ENCODE results near the gene DYNLT1. TPM values are rescaled to one million over a fixed set of nuclear protein-coding genes. Genes with fewer than 3 reads are reported as not detected.

Gene DYNLT1
- total and polyA plus RNA-seq, 2 experiments from 2014 or later: 60.9 to 241 TPM

DNA sequence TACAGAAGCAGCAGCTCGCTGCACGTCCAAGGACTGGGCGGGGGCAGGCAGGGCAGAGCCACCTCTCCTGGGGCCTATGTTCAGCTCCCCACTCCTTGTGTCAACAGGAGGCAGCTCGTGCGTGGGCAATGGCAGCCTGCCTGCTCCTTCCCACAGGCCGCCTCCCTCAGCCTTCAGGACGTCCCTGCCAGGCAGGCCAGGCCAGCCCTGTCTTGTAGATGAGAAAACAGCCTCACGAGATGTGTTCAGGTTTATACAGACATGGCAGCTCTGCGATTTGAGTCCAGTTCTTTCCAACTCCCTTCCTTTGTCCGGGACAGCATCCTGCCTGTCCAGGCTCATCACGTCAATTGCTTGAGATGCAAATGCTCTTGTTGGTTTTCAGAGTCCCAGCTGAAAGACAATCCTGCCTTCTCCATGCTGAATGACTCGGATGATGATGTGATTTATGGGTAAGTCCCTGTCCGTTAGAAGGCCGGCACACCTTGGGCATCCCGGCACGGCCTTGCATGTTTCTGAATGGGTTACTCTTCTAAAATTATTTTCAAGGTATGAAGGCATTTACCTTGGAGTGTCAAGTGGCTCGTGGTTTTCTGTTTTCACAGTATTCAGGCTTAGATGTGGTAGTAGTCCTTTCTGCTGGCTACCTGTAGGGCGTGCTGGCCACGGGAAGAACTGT, 13.5 kb downstream of the DYNLT1 start (continued):
- TF ChIP-seq, protein P1, sequence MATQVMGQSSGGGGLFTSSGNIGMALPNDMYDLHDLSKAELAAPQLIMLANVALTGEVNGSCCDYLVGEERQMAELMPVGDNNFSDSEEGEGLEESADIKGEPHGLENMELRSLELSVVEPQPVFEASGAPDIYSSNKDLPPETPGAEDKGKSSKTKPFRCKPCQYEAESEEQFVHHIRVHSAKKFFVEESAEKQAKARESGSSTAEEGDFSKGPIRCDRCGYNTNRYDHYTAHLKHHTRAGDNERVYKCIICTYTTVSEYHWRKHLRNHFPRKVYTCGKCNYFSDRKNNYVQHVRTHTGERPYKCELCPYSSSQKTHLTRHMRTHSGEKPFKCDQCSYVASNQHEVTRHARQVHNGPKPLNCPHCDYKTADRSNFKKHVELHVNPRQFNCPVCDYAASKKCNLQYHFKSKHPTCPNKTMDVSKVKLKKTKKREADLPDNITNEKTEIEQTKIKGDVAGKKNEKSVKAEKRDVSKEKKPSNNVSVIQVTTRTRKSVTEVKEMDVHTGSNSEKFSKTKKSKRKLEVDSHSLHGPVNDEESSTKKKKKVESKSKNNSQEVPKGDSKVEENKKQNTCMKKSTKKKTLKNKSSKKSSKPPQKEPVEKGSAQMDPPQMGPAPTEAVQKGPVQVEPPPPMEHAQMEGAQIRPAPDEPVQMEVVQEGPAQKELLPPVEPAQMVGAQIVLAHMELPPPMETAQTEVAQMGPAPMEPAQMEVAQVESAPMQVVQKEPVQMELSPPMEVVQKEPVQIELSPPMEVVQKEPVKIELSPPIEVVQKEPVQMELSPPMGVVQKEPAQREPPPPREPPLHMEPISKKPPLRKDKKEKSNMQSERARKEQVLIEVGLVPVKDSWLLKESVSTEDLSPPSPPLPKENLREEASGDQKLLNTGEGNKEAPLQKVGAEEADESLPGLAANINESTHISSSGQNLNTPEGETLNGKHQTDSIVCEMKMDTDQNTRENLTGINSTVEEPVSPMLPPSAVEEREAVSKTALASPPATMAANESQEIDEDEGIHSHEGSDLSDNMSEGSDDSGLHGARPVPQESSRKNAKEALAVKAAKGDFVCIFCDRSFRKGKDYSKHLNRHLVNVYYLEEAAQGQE (IDR thresholded peaks at IDR 0.05; ENCODE audit: unreplicated experiment): no peak
- no peak for TF ChIP-seq STAT1 (IDR thresholded peaks at IDR 0.05; ENCODE audit: unreplicated experiment)
- TF ChIP-seq, protein P2, sequence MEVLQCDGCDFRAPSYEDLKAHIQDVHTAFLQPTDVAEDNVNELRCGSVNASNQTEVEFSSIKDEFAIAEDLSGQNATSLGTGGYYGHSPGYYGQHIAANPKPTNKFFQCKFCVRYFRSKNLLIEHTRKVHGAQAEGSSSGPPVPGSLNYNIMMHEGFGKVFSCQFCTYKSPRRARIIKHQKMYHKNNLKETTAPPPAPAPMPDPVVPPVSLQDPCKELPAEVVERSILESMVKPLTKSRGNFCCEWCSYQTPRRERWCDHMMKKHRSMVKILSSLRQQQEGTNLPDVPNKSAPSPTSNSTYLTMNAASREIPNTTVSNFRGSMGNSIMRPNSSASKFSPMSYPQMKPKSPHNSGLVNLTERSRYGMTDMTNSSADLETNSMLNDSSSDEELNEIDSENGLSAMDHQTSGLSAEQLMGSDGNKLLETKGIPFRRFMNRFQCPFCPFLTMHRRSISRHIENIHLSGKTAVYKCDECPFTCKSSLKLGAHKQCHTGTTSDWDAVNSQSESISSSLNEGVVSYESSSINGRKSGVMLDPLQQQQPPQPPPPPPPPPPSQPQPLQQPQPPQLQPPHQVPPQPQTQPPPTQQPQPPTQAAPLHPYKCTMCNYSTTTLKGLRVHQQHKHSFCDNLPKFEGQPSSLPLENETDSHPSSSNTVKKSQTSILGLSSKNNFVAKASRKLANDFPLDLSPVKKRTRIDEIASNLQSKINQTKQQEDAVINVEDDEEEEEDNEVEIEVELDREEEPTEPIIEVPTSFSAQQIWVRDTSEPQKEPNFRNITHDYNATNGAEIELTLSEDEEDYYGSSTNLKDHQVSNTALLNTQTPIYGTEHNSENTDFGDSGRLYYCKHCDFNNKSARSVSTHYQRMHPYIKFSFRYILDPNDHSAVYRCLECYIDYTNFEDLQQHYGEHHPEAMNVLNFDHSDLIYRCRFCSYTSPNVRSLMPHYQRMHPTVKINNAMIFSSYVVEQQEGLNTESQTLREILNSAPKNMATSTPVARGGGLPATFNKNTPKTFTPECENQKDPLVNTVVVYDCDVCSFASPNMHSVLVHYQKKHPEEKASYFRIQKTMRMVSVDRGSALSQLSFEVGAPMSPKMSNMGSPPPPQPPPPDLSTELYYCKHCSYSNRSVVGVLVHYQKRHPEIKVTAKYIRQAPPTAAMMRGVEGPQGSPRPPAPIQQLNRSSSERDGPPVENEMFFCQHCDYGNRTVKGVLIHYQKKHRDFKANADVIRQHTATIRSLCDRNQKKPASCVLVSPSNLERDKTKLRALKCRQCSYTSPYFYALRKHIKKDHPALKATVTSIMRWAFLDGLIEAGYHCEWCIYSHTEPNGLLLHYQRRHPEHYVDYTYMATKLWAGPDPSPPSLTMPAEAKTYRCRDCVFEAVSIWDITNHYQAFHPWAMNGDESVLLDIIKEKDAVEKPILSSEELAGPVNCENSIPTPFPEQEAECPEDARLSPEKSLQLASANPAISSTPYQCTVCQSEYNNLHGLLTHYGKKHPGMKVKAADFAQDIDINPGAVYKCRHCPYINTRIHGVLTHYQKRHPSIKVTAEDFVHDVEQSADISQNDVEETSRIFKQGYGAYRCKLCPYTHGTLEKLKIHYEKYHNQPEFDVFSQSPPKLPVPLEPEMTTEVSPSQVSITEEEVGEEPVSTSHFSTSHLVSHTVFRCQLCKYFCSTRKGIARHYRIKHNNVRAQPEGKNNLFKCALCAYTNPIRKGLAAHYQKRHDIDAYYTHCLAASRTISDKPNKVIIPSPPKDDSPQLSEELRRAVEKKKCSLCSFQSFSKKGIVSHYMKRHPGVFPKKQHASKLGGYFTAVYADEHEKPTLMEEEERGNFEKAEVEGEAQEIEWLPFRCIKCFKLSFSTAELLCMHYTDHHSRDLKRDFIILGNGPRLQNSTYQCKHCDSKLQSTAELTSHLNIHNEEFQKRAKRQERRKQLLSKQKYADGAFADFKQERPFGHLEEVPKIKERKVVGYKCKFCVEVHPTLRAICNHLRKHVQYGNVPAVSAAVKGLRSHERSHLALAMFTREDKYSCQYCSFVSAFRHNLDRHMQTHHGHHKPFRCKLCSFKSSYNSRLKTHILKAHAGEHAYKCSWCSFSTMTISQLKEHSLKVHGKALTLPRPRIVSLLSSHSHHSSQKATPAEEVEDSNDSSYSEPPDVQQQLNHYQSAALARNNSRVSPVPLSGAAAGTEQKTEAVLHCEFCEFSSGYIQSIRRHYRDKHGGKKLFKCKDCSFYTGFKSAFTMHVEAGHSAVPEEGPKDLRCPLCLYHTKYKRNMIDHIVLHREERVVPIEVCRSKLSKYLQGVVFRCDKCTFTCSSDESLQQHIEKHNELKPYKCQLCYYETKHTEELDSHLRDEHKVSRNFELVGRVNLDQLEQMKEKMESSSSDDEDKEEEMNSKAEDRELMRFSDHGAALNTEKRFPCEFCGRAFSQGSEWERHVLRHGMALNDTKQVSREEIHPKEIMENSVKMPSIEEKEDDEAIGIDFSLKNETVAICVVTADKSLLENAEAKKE (CRISPR knock-in tag; IDR thresholded peaks at IDR 0.05): no peak

Data from GM23338 (cell line).